GM19455 (cell line): ENCODE measurements around the gene NNMT.

Experiments
- ATAC-seq: cut with Tn5 transposase; IDR thresholded peaks from one replicate; pipeline ENCODE4 v1.9.1; 2021; ENCODE audit not compliant: unreplicated experiment

NNMT gene

DNA sequence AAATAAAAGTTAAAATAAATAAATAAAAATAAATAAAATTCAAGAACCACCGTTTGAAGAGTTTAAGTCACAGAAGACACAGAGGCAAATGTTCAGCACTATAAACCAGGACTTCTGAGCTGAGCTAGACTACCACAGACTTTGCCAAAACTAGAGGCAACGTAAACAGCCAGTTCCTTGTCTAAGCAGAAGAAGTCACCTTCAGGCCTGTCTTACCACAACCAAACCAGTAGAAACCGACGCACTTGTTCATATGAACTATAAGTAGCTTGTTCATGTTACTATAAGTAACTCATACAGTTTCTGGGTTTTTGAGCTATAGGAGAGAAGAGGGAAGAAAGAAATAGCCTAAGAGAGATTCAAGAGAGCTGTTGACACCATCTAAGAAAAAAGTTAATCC is 48.3 kb downstream of the NNMT start:
- ATAC-seq, result no peak

DNA sequence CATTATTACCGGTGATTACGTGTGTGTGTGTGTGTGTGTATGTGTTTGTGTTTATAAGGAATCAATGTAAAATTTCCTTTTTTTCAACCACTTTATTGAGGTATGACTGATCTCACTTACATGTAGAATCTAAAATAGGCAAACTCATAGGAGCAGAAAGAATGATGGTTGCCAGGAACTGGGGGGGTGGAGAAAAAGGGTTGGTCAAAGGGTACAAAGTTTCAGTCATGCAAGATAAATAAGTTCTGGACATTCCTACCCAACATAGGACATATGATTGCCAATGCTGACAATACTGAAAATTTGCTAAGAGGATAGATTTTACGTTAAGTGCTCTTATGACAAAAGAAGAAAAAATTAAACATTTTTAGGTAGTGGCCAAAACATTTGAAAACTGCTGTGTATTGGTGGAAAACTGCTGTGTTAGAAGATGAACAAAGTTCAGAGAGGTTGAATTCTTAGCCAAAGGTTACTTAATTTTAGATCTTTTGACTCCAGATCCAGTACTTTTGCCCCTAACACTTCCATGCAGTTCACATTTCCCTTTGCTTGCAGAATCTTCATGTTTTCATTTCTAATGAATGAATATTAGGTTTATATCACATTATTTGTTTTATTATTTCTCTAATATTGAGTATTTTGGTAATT is 49.5 kb downstream of the NNMT start:
- no peak for ATAC-seq

DNA sequence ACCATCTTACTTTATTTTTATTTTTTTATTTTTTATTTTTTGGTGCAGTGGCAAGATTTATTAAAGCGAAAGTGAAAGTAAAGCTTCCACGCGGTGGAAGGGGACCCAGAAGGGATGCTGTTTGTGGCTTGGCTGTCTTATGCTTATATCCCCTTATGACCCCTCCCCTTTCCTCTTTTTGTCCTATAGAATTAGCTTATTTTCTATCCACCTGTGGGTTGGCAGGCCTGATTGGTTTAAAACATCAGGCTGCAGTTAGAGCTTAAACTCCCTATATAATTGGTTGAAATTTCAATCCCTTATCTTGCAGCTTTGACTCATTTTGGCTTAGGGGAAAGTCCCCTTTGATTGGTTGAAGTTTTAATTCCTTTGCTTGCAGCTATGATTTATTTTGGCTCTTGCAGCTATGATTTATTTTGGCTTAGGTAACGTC is 50.5 kb downstream of the NNMT start:
- no peak for ATAC-seq

DNA sequence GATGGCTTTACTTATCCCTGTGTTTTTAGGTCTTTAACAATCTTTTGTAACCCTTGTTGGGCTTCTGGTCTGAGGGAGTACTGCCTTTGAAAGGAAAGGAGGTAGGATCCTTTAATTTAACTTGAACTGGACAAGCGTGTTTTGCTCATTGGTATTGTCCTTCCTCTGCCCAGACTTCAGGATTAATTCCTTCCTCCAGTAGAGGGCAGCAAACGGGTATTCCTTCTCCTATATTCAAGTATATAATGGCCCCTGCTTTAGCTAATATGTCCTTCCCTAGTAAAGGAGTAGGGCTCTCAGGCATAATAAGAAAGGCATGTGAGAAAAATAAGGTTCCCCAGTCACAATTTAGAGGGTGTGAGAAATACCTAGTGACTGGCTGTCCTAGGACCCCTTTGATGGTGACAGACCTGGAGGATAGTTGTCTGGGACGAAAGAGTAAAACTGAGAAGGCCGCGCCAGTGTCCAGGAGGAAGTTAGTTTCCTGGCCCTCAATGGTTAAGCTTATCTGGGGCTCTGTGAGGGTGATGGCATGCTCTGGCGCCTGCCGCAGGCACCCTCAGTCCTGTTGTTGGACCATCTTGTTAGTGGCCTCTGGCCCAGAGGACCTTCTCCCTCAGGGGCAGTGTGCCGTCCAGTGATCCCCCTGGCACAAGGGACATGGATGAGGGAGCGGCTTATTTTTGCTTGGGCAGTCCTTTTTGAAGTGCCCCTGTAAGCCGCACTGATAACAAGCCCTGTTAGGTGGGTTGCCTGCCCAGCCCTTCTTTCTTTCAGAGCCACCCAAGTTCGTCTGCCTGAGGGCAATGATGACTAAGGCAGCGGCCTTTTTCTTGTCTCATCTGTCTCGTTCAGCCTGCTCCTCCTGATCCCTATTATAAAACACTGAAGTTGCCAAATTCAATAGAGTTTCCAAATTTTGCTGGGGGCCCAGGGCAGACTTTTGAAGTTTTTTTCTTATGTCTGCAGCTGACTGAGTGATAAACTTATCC is 52.3 kb downstream of the NNMT start:
- ATAC-seq, result no peak

DNA sequence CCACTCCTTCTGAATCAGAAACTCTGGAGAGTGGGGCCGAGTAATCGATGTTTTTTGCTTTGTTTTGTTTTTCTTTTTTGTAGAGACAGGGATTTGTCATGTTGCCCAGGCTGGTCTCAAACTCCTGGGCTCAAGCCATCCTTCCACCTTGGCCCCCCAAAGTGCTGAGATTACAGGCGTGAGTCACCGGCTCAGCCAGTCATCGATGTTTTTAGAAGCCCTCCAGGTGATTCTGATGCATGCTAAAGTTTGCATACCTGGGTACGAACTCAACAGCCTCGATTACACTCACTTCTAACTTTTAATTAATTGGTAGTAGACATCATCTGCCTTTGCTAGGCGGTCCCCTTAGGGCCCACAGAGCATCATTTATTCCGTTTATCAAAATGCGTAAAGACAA is 53.8 kb downstream of the NNMT start:
- ATAC-seq, result no peak

DNA sequence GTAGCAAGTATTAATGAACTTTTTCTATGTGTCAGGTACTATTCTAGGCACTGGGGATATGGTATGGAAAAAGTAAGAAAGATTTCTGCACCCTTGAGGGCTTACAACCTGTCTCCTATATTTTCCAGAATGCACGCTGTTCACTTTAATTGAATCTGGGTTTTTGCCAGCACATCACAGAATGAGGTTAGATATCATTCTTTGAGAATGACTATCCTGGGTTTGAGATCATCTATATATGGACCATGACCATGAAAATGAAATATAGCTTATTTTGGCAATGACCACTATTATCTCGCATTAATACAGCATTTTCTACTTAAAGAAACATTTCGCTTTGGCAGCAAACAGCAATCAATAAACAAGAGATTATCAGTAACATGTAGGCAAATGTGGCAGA is 57.2 kb downstream of the NNMT start:
- ATAC-seq, result no peak

DNA sequence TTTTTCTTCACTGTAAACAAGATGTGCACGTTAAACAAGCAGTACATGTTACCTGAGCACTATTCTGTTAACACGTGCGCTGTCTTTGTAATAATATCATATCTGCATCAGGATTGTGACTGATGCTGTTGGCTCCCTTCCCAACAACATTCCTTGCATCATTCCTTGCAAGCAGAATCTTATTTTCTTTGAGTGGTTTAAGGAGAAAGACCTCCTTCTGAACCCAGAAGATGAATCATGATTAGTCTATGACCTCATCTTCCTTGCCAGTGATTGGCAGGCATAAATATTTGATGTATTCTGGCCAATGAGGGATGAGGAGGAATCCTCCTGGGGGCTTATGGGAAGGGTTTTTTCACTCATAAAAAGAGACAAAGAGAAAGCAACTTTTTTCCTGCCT is 57.9 kb downstream of the NNMT start:
- no peak for ATAC-seq

DNA sequence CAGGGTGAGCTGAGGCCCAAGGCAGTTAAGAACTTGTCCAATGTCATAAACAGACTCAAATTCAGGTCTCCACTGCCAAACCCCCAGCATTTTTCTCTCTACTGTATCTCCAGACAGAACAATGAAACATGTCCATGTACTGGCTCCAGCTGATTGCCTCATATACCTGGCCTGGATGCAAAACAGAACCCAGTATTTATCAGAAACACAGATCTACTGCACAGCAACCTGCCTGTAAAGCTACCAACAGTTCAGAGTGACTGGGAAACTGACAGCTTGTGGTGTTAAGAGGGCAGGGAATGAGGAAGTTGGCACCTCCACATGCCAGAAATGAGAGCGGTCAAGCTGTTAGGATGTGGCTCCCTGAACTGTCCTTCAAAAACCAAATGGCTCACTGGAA is 62.5 kb downstream of the NNMT start:
- no peak for ATAC-seq

DNA sequence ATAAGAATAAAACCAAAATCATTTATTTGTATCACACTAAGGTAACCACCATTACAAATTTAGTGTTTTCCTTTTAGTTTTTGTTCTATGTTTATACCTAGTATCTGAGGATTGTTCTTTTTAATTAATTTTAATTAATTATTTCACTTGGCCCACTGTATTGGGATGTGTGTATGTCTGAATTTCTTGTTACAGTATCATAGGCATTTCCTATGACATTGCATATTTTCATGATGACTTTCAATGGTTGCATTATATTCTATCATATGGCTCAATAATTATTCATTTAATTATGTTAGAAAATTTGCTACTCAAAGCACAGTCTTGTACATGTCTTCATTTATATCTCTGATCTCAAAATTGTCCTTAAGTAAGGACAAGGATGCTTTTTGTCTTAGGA is 63.1 kb downstream of the NNMT start:
- ATAC-seq, result no peak

DNA sequence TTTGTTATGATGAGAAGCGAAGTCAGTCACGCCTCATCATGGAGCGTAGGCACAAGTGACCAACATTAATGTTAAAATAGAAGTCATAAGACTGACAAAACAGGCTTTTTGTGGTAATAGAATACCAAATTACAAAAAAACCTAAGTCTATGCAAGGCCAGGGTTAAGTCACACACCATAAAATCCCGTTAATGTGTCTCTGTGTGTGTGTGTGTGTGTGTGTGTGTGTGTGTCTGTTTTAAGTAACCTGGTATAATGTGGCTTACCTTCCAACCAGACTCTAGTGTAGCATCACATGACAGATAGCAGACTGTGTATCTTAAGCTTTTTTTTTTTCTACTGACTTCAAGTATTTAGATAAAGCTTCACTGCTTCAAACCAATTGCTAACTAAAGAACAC is 66.1 kb downstream of the NNMT start:
- ATAC-seq, result no peak

DNA sequence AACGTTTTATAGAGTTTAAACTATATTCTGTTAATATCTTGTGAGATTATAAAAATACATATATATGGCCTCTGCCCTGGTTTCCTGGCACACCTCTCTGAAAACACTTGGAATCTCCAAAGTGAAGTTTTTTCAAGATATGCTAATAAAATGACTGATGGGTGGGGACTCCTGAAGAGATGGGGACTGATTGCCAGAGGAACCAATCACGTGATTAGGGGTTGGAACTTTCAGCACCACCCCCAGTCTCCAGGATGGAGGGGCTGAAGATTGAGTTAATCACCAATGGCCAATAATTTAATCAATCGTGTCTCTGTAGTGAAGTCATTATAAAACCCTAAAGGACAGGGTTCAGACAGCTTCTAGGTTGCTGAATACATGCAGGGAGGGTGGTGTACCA is 66.8 kb downstream of the NNMT start:
- no peak for ATAC-seq
